NCI-H2107 treated with DMSO at 0.1 percent for 48 hours (cell line): ENCODE results near the gene ZFAND5.
A peak's percentile ranks its signal among the peaks of the same experiment; 100 is the strongest.

Experiments used
- DNase-seq: peaks from one replicate; lab custom pipeline; 2025; ENCODE audit not compliant: unreplicated experiment; lab: John Stamatoyannopoulos, UW

The ZFAND5 gene, protein sequence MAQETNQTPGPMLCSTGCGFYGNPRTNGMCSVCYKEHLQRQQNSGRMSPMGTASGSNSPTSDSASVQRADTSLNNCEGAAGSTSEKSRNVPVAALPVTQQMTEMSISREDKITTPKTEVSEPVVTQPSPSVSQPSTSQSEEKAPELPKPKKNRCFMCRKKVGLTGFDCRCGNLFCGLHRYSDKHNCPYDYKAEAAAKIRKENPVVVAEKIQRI

DNA sequence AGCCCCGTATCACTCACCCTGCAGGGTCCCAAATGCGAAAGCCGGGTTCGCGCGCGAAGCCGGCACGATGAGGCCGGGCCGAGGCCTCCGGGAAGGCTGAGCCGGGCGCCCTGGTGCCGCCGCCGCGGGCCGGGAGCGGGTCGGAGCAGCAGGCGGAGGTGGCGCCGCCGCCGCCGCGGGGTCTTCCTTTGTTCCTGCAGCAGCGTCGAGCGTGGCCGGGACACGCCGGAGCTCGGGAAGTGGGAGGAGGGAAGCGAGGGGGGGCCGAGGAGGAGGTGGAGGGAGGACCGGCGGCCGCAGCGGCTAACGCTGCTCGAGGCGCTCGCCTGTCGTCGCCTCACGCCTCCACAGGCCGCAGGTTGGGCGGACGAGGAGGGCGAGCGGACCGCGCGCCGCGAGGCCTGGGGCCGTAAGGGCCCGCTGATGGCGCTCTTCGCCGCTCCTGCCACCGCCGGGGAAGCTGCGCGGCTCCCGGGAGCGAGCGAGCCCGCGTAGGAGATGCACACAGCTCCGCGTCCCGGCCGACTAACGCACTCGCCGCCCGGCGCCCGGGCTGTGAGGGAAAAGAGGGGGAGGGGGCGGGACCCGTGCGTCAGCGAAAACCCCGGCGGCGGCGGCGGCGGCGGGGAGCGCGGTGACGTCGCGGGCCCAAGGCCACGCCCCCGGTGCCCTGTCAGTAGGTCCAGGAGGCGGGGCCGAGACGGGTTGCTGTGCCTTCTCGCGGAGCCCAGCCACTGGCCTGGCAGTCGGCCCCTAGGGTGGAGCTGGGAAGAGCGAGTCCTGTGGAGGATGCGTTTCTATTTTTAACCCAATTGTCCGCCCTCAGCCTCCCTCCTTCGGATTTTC lies at the start of gene ZFAND5:
ZFAND5 (minus strand) TSS at position 530 of the 846 bp plus-strand sequence. CDS start 4,430 bp downstream, outside the sequence.
- peak; percentile 78 for DNase-seq

DNA sequence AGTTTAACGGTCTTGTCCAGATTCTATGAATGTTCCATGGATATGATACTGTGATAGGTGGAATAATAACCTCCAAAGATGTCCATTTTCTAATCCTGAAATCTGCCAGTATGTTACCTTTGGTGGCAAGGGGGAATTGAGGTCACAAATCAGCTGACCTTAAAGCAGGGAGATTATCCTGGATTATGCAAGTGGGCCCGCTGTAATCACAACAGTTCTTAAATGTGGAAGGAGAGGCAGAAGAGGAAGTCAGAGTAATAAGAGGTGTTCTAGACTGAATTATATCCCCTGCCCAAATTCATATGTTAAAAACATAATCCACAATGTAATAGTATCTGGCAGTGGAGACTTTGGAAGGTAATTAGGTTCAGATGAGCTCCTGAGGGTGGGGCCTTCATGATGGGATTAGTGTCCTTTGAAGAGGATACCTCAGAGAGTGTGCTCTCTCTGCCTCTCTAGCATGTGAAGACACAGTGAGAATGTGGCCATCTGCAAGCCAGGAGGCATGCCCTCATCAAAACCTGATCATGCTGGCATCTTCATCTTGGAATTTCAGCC lies 47.6 kb upstream of the ZFAND5 start:
- DNase-seq = no peak

DNA sequence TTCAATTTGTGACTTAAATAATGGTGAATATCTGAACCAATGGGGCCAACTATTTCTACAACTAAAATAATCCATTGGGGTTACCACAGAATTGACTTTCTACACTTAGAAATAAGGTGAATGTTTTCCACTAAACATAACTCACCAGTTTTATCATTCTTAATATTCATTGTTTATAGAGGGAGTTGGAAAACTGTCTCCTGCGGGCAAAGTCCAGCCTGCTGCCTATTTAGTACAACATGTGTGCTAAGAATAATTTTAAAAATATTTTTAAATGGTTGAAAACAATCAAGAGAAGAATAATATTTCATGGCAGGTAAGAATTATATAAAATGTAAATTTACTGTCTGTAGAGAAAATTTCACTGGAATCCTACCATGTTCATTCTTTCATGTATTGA lies 45.2 kb upstream of the ZFAND5 start:
- DNase-seq = no peak

DNA sequence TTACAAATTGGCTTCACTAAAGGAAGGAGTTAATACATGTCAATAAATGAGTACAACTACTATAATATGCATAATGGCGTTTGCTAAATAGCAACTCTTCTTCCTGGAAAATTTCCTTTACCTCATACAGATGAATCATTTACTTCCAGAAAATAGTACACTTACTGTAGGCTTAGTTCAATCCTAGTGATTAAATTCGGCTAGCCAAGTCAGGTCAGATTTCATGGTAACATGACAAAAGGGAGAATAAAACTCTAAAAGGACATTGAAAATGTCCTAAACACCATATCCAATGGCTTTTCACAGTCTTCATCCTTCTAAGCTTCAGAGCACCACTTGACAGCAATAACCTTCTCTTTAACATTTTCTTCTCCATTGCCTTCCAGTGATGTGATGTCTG lies 42.1 kb upstream of the ZFAND5 start:
- no peak for DNase-seq

DNA sequence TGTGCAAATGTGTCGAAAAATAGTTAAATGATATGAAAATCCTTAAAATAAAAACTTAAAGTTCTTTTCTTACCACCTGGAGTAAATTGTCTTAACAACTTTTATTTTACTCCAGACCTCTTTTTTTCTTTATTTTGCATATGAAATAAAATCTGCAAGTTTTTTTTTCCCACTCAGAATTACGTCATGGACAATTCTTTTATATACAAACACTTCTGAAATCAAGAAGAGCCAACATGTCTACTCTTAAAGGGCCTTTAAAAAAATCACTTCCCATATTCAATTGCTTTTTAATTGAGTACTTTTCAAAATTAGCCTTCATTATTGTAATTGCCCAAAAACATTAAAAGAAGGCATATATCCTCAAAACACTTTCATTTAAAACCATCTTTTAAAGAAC lies 37.7 kb upstream of the ZFAND5 start:
- no peak for DNase-seq

DNA sequence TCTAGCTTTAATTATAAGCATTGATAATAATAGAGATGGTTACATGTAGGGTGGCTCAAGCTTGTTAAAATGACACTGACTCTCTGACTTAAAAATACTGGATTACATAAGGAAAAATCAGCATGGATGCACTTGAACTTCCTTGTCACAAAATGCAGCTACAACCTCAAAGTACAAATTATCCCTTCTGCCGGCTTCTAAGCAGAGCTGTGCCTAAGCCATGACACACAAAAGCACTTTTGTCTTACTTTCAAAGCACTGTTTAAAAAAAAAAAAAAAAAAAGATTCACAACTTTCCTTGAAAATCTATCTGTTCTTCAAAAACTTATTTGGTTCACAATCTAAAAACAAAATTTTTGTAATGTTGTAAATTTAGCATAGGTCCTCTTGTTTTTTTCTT lies 36.4 kb upstream of the ZFAND5 start:
- no peak for DNase-seq

DNA sequence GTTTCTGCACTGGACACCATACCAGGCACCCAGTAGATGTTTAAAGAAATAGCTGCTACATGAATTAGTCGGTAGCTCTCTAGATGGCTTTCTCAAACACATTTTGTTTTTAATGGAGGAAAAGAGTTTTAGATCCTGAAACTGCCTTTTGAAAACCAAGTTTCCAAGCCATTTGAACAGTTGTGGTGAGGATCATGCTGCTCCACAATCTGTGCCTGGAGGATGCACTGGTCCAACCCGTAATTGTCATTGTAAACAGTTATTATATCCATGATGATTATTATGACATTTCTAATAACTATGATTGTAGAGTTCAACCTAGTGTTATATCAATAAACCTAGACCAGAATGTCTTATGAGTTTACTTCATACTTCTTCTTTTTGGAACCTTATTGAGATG lies 35.9 kb upstream of the ZFAND5 start:
- DNase-seq = no peak

DNA sequence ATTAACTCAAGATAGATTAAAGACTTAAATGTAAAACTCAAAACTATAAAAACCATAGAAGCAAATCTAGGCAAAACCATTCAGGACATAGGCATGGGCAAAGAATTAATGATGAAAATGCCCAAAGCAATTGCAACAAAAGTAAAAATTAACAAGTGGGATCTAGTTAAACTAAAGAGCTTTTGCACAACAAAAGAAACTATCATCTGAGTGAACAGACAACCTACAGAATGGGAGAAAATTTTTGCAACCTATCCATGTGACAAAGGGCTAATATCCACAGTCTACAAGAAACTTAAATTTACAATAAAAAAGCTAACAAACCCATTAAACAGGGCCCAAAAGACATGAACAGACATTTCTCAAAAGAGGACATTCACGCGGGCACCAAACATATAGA lies 34.4 kb upstream of the ZFAND5 start:
- no peak for DNase-seq

DNA sequence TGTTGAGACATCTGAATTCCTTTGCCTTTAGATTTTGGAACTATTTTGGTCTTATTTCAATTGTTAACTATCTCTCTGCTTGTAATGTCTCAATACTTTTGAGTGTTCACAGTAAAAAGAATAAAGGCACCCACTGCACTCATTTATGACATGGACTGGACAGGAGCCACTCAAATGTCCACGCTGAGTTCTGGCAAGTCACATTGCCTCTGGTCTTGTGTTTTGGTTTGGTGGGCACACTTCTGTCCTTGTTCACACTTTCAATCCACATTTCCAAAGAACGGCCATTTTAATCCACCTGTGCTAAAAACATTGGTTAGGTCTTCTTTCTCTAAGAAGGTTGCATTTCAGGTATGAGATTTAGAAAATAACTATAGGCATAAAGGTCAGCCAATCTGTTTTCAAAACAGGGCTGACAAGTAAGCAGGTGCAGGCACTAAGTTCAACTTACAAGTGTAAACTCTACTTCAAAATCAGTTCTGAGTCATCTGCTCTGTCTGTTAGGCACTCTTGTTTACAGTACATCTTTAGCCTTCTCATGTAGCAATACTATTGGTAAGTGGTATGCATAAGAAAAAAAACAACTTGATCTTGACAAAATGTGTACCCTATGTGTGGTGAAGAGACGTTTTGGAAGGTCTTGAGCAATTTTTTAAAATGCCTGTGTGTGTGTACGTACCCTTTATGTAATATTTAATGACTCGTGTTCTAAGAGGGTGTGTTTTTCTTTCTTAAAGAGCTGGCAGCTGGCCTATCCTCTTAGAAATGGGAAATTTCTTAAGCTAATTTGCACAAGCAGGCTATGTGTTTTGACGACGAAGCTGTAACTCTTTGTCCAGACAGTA lies 31.5 kb upstream of the ZFAND5 start:
- no peak for DNase-seq

DNA sequence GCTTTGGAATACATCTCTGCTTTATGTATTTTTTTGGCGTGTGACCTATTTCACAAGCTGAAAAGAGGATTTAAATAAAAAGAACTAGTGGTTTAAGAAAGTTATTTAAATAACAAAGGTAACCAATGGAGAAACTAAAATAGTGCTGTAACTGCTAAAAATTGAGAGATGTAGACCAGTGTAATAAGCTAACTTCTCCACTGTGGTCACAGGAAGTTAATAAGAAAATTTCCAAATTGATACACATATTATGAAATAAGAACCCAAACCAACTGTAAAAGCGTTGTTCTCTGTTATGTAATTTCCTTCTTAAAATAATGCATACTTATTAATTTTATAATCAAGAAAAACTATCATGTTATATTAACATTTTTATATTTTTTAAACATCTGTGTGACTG lies 29.1 kb upstream of the ZFAND5 start:
- DNase-seq = no peak

DNA sequence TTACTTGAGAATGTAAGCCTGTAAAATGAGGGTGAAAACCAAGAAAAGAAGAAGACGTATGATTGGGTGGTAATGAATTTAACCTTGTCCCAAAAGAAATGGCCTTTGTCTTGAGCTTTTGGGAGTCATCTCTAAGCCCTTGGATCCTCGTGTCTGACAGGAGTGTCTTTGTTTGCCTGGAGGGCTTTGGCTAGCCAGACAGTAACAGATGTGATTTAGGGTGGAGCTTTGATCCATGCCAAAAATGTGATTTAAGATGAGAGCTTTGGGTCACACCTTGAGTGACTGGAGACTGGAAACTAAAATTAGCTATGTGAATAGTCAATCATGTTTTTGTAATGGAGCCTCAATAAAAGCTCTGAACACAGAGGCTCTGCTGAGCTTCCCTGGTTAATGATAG lies 25.9 kb upstream of the ZFAND5 start:
- no peak for DNase-seq

DNA sequence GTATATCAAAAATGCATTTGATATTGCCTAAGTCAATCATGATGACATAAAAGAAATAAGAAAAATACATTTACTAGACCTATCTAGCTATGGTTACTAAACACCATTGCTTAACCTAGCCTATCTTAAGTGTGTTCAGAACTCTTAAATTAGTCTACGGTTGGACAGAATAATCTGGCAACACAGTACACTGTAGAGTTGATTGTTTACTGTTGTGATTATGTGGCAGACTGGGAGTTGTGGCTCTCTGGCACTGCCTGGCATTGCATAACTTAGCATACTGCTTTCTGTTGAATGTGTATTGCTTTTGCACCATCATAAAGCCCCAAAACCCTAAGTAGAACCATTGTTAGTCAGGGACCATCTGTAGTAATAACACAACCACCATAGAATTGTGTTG lies 21.2 kb upstream of the ZFAND5 start:
- DNase-seq = no peak

DNA sequence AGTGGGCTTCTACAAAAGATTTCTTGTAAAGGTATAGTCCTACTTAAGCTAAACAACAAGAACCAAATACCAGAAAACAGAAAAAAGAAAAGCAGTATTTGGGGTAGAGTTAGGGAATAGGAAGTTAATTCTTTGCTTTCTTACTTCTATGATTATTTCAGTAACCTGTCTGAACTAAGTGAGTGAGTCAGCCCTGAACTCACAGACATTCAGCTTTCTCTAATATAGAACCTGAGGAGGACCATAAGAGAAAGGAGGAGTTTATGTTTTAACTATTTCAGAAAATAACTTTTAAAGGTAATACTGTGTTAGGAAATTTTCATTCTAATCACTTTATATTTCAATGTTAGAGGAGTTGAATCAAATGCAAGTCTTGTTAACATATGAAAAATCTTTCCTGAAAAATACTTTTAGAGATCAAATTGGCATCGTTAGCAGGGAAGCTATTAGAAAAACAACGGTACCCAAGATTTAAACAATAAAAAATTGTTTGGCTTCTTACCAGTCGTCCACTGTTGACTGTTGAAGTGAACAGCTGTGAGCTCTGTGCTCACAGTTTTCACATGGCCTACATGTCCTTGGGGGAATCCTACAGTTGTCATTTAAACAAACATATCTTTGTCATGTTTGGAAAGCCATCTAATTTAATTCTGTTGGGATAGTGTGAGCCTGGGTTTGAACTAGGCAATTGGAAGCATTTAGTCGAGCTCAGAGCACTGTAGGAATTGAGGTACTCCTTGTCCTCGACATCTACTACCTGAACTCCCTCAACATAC lies 19.9 kb upstream of the ZFAND5 start:
- no peak for DNase-seq

DNA sequence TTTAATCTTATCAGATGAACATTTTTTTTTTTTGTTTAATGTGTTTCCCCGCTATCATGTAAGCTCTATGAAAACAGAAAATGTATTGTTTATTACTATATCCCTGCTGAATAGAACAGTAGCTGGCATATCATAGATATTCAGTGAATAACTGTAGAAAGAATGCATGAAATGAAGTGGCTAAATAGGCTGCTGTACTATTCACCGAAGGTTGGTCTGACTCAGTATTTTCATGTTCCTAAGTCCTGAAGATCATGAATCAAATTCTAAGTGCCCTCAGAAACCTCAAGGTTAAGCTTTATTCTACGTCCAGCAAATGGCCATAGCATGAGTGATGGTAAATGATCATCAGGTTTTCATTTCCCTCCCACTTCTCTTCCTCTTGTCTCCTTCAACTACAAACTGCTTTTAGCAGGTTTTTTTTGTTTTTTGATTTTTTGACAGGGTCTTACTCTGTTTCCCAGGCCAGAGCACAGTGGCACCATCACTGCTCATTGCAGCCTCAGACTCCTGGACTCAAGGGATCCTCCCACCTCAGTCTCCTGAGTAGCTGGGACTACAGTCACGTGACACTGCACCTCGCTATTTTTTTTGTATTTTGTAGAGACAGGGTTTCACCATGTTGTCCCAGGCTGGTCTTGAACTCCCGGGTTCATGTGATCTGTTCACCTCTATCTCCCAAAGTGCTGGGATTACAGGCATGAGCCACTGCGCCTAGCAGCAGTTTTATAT lies 19.1 kb upstream of the ZFAND5 start:
- no peak for DNase-seq

DNA sequence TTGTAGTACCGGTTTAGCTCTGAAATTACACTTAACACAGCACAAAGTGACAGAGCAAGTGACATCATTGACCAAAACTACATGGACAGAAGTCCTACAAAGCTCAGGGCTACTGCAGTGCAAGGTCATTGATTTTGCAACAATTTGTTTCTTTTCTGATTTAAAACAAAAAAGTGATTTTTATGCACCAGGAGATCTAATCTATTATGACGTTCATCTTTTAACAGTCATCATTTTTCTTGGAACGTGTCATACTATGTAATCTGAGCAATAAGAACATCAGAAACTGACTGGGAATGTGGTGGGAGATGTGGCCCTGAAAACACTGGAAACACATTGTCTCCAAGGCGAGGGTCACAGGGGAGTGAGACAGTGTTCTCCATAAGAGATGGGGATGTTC lies 17.4 kb upstream of the ZFAND5 start:
- DNase-seq = no peak

DNA sequence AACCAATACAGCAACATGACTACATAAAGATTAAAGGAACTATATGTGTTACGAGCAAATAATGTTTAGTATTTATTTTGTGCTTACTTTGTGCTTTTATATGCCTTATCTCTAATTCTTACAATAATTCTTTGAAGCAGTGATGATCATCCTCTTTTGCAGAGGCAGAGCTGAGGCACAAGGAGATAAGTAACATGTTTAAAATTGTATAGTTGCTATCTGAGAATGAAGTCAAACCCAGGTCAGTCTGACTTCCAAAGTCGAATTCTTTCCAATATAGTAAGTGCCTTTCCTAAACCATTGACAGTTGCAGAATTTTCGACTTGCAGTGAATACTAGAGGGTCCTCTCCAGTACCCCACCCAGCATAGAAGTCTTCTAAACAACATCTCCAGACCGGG lies 12.0 kb upstream of the ZFAND5 start:
- no peak for DNase-seq

DNA sequence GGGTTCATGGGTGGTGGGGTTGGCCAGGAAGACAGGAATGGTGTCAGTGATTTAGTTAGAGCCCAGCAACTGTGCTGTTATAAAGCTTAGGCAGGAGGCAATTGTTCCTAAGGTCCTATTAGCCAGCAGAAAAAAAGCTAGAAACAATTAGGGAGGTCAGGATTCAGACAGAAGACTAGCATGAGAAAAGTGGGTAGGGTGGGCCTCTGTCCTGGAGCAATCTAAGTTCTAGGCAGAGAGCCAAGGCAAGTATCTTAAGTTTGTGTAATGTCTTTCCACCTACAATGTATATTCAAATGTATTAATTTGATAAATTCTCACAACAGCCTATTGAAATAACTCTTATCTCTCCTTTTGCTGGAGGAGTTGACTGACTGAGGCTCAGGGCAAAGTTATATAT lies 6.1 kb upstream of the ZFAND5 start:
- DNase-seq = no peak

DNA sequence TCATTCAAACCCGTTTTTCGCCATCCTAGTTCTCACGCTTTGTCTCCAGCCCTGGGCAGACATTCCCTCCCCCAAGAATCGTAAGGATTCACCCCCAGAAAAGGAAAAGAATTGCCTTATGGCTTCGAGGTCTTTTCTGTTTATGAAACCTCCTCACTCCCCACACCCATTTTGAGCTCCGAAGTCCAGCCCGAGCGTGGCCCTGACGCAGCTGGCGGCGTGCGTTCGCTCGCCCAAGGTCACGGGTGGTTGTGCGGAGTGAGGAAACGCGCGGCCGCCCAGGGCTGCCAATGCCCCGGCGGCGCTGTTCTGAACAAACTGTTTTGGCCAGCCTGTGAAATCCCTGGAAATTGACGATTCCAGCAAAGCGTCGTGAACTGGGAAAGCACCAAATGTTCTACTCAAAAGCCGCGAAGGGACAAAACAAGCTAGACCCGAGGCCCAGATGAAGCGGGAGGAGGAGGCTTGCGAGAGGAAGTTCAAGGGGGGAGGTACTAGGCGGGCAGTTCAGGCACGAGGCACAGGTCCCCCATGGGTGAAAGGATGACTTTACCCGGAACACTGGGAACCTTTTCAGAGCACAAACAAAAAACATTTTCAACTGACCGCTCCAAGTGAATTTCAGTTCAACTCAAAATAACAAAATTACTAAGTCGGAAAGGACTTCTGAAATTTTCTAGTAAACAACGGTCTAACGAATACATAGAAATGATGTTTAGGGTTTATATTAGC lies 683 bp upstream of the ZFAND5 start:
- no peak for DNase-seq

DNA sequence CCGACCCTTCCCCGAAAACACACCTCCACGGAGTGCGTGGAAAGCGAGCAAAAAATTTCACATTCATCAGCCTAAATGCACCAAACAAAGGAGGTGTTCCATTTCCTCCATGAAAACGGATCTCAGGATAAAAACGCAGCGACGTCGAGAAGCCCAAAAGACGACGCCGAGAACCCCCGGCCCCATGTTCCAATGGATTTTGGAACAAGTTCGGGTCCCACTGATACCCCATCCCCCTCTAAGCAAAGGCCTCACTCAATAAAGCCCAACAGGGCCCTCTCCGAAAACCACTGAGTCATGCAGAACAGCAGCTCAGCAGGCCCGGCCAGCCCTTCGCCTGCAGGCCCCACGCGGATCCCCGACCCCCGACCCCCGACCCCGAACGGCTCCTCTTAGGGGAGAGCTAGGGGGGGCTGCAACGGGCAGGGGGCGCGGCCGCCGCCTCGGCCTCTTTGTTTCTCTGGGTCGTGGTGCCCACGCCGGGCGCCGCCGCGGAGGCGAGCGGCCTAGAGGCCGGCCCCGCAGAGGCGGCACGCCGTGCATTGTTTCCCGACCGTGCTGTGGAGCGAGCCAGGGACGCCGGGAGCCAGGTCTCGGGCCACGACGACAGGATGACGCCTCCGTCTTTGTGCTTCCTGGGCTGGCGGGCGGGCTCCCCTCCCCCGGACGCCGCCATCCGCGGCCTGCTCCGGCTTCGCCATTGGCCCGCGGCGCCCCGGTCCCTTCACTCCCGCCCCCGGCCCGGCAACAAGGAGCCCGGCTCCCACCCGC lies 915 bp downstream of the ZFAND5 start:
- no peak for DNase-seq
